ENCODE data around the gene TPMT. TPM values are rescaled to one million over a fixed set of nuclear protein-coding genes. Genes with fewer than 3 reads are reported as not detected.

TPMT gene
- total and polyA plus RNA-seq, 2 donors from 2014 or later, result 21.8 to 67.8 TPM

DNA sequence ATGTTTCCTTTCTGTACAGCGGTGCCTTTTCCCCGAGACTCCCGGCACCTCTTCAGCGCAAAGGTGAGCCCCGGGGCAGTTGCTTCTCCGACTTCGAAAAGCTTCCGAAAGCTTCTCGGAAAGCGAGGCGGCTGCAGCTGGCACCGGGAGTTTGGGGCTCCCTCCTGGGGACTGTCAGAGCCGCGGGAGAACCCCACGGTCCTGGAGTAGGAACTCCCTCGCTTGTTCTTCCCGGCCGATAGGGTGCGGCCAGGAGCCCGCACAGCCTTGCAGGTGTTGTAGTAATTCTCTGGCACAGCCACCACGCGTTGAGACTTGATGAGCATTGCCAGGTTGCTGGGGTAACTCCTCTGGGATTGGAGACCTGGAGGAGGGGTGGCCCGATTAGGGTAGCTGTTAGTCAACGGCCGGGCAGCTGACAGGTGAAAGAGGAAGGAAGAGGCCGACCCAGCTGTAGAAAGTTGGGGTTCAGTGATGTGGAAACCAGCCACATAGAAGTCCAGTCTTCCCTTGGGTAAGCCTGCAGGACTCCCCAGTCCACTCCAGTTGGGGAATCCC is 1.1 kb upstream of the TPMT start:
- TF ChIP-seq CTCF (IDR thresholded peaks at IDR 0.05; ENCODE audit: borderline replicate concordance, extremely low read depth, insufficient read depth), result peak; percentile 31
- Histone ChIP-seq H3K36me3 (ENCODE audit: control insufficient read depth in 2 of 3, insufficient read depth in 3 of 3, low read length in 3 of 3) (peaks cover 0 to 2% (median 0%) of the 10 kb centered on the region in 3 donors), H3K27me3 (ENCODE audit: control insufficient read depth, insufficient read depth, low read length) (no peaks in the 10 kb centered on the region), H3K27ac (ENCODE audit: low read depth in 2 of 2, low read length in 2 of 2) (peak overlapping the region in 1 of 2 donors; percentile 75), H3K9me3 (ENCODE audit: control insufficient read depth in 2 of 3, insufficient read depth in 1 of 3, low read length in 3 of 3) (no peaks in the 10 kb centered on the region), H3K9ac (ENCODE audit: low read length in 3 of 3) (peak overlapping the region; percentile 43 to 80 (median 64)), H3K4me3 (ENCODE audit: low read length in 3 of 3) (peak overlapping the region; percentile 66 to 75 (median 72)), H3K4me1 (ENCODE audit: control insufficient read depth in 2 of 3, insufficient read depth in 2 of 3, low read depth in 1 of 3, low read length in 3 of 3) (peaks cover 0 to 8% (median 8%) of the 10 kb centered on the region in 3 donors)
- peak; percentile 74 to 88 (median 83) for DNase-seq
- intact Hi-C loops (cut with DNase I), result no loop called here
- no peak for FAIRE-seq

DNA sequence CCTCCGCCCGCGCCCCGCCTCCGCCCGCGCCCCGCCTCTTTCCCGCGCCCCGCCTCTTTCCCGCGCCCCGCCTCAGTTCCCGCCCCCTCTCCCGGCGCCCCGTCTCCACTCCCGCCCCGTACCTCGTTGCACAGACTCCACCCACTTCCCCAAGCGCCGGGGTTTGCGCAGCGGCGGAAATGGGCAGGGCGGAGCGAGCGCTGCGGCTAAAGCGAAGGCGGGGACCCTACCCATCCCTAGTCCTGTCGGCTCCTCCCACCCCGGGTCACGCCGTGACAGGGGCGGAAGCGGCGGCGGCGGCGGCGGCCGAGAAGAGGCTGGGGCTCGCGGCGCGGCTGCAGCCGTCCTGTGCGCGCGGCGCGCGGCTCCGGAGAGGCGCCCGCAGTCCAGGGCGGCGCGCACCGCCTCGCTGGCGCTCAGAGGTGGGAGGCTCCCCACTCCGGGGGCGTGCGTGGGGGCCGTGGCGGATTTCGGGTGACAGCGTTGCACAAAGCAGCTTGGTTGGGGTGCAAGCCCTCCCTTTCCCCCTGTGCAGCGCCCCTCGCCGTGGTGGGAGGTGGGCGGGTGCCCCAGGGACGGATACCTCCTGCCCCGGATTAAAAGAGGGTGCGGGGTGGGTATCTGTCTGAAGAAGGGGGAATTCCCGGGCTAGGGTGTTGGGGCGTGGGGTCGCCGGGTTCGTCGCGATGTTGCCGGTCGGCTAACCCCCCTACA is 430 bp upstream of the TPMT start, which contains the start of gene KDM1B:
TSS of gene KDM1B (plus strand) at position 273 of the 714 bp plus-strand sequence. CDS start 4,474 bp downstream, outside the sequence.
- no peak for FAIRE-seq
- intact Hi-C loops (cut with DNase I), result no loop called here
- TF ChIP-seq CTCF (IDR thresholded peaks at IDR 0.05; ENCODE audit: borderline replicate concordance, extremely low read depth, insufficient read depth), result no peak

GRCh38 chr6:18153311-18153703 is 1.6 kb downstream of the TPMT start:
- DNase-seq (no peak), FAIRE-seq (no peak)
- peak overlapping the region in 2 of 3 donors; percentile 95 to 99 for H3K4me3 ChIP-seq (ENCODE audit: low read length in 3 of 3)
- peak overlapping the region; percentile 63 to 71 for H3K27ac ChIP-seq (ENCODE audit: low read depth in 2 of 2, low read length in 2 of 2)
- H3K9ac ChIP-seq (ENCODE audit: low read length in 3 of 3), result peak overlapping the region in 1 of 3 donors; percentile 89
- peaks cover 0 to 8% (median 8%) of the 10 kb centered on the region in 3 donors for H3K4me1 ChIP-seq (ENCODE audit: control insufficient read depth in 2 of 3, insufficient read depth in 2 of 3, low read depth in 1 of 3, low read length in 3 of 3)
- no peak for TF ChIP-seq CTCF (IDR thresholded peaks at IDR 0.05; ENCODE audit: borderline replicate concordance, extremely low read depth, insufficient read depth)
- intact Hi-C loops (cut with DNase I), result no loop called here
- peaks cover 0 to 3% (median 0%) of the 10 kb centered on the region in 3 donors for H3K36me3 ChIP-seq (ENCODE audit: control insufficient read depth in 2 of 3, insufficient read depth in 3 of 3, low read length in 3 of 3)
- H3K27me3 ChIP-seq (ENCODE audit: control insufficient read depth, insufficient read depth, low read length), result no peaks in the 10 kb centered on the region
- H3K9me3 ChIP-seq (ENCODE audit: control insufficient read depth in 2 of 3, insufficient read depth in 1 of 3, low read length in 3 of 3), result no peaks in the 10 kb centered on the region

More for the DNA sequence above, 430 bp upstream of the TPMT start, which contains the start of gene KDM1B:
- Histone ChIP-seq H3K27me3 (ENCODE audit: control insufficient read depth, insufficient read depth, low read length) (no peaks in the 10 kb centered on the region), H3K9me3 (ENCODE audit: control insufficient read depth in 2 of 3, insufficient read depth in 1 of 3, low read length in 3 of 3) (no peaks in the 10 kb centered on the region), H3K9ac (ENCODE audit: low read length in 3 of 3) (peak within 1 kb of the TSS; percentile 89 to 96 (median 93)), H3K4me1 (ENCODE audit: control insufficient read depth in 2 of 3, insufficient read depth in 2 of 3, low read depth in 1 of 3, low read length in 3 of 3) (peaks cover 0 to 8% (median 8%) of the 10 kb centered on the region in 3 donors), H3K27ac (ENCODE audit: low read depth in 2 of 2, low read length in 2 of 2) (peak within 1 kb of the TSS; percentile 86 to 92), H3K36me3 (ENCODE audit: control insufficient read depth in 2 of 3, insufficient read depth in 3 of 3, low read length in 3 of 3) (peaks cover 0 to 2% (median 0%) of the 10 kb centered on the region in 3 donors), H3K4me3 (ENCODE audit: low read length in 3 of 3) (peak within 1 kb of the TSS; percentile 95 to 99 (median 95))
- peak; percentile 99 to 100 (median 99) for DNase-seq
